Neuronal stem cell (in vitro differentiated cells): Measurements from ENCODE around the gene CUX1.

Experiments used
- DNase-seq: peaks from one replicate; pipeline ENCODE4 v3.0.0-alpha.2; 2013; ENCODE audit warnings: low spot score
- H2AFZ ChIP-seq: one replicate; pipeline ENCODE4 v1.6.1; 2013; ENCODE audit warnings: mild to moderate bottlenecking, low read length, inconsistent platforms
- H2AK5ac ChIP-seq: 2 replicates; pipeline ENCODE4 v1.6.1; 2013; ENCODE audit warnings: low read depth, mild to moderate bottlenecking, inconsistent platforms, low read length, moderate library complexity, mixed read lengths
- H2BK120ac ChIP-seq: 2 replicates; pipeline ENCODE4 v1.6.1; 2013; ENCODE audit warnings: low read depth, mild to moderate bottlenecking, inconsistent platforms, low read length, moderate library complexity, mixed read lengths
- H2BK12ac ChIP-seq: one replicate; pipeline ENCODE4 v1.6.1; 2013; ENCODE audit warnings: low read length, inconsistent platforms
- H2BK15ac ChIP-seq: 2 replicates; pipeline ENCODE4 v1.6.1; 2013; ENCODE audit warnings: mild to moderate bottlenecking, low read length, inconsistent platforms, mixed read lengths
- H2BK5ac ChIP-seq: one replicate; pipeline ENCODE4 v1.6.1; 2013; ENCODE audit warnings: inconsistent platforms, mild to moderate bottlenecking, low read length, moderate library complexity
- H3K14ac ChIP-seq: one replicate; pipeline ENCODE4 v1.6.1; 2013; ENCODE audit warnings: low read length, inconsistent platforms
- H3K18ac ChIP-seq: 2 replicates; pipeline ENCODE4 v1.6.1; 2013; ENCODE audit warnings: low read length, inconsistent platforms
- H3K23ac ChIP-seq: 2 replicates; pipeline ENCODE4 v1.6.1; 2013; ENCODE audit warnings: low read depth, mild to moderate bottlenecking, mixed read lengths, low read length, inconsistent platforms; ENCODE audit not compliant: poor library complexity
- H3K27ac ChIP-seq: replicated peaks from 3 replicates; pipeline ENCODE4 v1.5.1; 2013; ENCODE audit warnings: low read length, inconsistent platforms
- H3K27me3 ChIP-seq, 3 experiments: 2 replicates each; pipeline ENCODE4 v1.6.1; 2013; ENCODE audit warnings: low read length in 3 of 3, mild to moderate bottlenecking in 2 of 3, inconsistent platforms in 1 of 3, low read depth in 1 of 3, mixed read lengths in 1 of 3, moderate library complexity in 1 of 3; ENCODE audit not compliant: control insufficient read depth in 3 of 3, insufficient read depth in 3 of 3
- H3K36me3 ChIP-seq, 2 donors: replicated peaks in 1 of 2; 2 replicates each; pipeline ENCODE4 v1.6.1; 2013; ENCODE audit warnings: low read length in 2 of 2; ENCODE audit not compliant: control insufficient read depth in 2 of 2, insufficient read depth in 2 of 2
- H3K4ac ChIP-seq: 2 replicates; pipeline ENCODE4 v1.6.1; 2013; ENCODE audit warnings: inconsistent platforms, mild to moderate bottlenecking, low read length, moderate library complexity
- H3K4me1 ChIP-seq, 2 donors: 1 replicate in 1 of 2; 2 replicates in 1 of 2; pipeline ENCODE4 v1.6.1; 2013; ENCODE audit warnings: low read length in 2 of 2, low read depth in 1 of 2; ENCODE audit not compliant: control insufficient read depth in 2 of 2, insufficient read depth in 1 of 2
- H3K4me2 ChIP-seq: one replicate; pipeline ENCODE4 v1.6.1; 2013; ENCODE audit warnings: mild to moderate bottlenecking, low read length, inconsistent platforms; ENCODE audit not compliant: insufficient read depth, poor library complexity, severe bottlenecking
- H3K4me3 ChIP-seq, 2 donors: 2 replicates each; pipeline ENCODE4 v1.5.1; 2013; ENCODE audit warnings: low read length in 2 of 2, mild to moderate bottlenecking in 2 of 2, inconsistent platforms in 1 of 2, moderate library complexity in 1 of 2
- H3K79me1 ChIP-seq: one replicate; pipeline ENCODE4 v1.6.1; 2013; ENCODE audit warnings: low read depth, mild to moderate bottlenecking, inconsistent platforms, low read length, moderate library complexity
- H3K9ac ChIP-seq: one replicate; pipeline ENCODE4 v1.6.1; 2013; ENCODE audit warnings: mild to moderate bottlenecking, low read depth, low read length, inconsistent platforms; ENCODE audit not compliant: poor library complexity
- H3K9me3 ChIP-seq, 2 donors: replicated peaks in 1 of 2; 2 replicates each; pipeline versions ENCODE3 to v1.6.1; 2013; ENCODE audit warnings: low read length in 2 of 2, mild to moderate bottlenecking in 2 of 2, inconsistent platforms in 1 of 2, low read depth in 1 of 2, mixed read lengths in 1 of 2, moderate library complexity in 1 of 2; ENCODE audit not compliant: control insufficient read depth in 2 of 2, insufficient read depth in 1 of 2
- H4K8ac ChIP-seq: one replicate; pipeline ENCODE4 v1.6.1; 2013; ENCODE audit warnings: low read depth, mild to moderate bottlenecking, inconsistent platforms, low read length, moderate library complexity
- H4K91ac ChIP-seq: one replicate; pipeline ENCODE4 v1.6.1; 2013; ENCODE audit warnings: low read length, low read depth, mild to moderate bottlenecking, inconsistent platforms; ENCODE audit not compliant: poor library complexity
- WGBS, 2 donors: extraction: QIAGEN DNeasy Blood & Tissue Kit; methylation state at CpG; one replicate each; pipeline ENCODE4 v1.1.7; 2013; ENCODE audit warnings: missing lambda C conversion rate in 2 of 2, mixed read lengths in 1 of 2; ENCODE audit not compliant: insufficient read length in 2 of 2, insufficient replicate concordance in 1 of 2; ENCODE audit errors: extremely low coverage in 2 of 2; 5-methylcytosine and 5-hydroxymethylcytosine counted together

Gene CUX1

DNA sequence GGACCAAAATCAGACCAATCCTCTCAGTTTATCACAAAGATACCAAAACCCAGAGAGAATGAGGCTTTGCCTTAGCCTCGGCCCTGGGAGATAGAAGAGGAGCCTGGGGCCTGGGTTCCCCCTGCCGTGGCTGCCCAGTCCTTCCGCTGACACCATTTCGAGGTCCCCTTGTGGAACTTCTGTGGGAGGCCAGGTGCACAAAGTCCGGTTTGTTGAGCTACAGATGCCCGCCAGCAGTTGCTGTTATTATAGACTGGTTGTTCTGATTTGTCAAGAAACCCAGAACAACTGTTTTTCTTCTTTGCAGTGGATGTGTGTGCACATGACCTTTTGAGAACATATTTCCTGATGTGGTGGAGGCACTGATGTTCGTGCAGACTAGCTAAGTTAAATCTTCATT is 47.6 kb downstream of the CUX1 start:
- Histone ChIP-seq H3K4me1 (peaks cover 4 to 14% of the 10 kb centered on the region in 2 donors), H2BK5ac (no peak overlapping the region)

DNA sequence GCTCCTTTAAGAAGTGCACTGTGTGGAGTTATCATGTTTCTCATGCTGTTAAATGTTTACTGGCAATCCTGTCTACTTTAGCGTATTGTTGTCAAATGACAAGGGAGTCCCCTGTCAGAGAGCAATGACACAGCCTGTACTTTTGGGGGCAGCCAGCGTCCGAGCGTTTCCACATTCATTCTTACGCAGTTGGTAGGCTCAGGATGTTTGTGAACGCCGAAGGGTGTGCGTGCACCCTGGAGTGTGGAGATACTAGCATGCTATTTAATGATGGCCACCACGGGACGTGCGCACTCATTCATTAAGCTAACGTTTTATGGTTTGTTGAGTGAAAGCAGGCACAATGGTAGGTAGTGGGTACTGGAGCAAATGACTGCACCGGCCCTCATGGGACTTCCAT is 48.0 kb downstream of the CUX1 start:
- H3K18ac ChIP-seq: no peak overlapping the region
- H2AFZ ChIP-seq: no peak overlapping the region
- no peaks in the 10 kb centered on the region for H3K36me3 ChIP-seq
- H3K79me1 ChIP-seq: peaks cover 26% of the 10 kb centered on the region
- no peak overlapping the region for H2BK120ac ChIP-seq
- no peak overlapping the region for H2BK12ac ChIP-seq
- H2BK15ac ChIP-seq: no peak overlapping the region
- no peak overlapping the region for H3K4me2 ChIP-seq
- no peak overlapping the region for H3K23ac ChIP-seq
- H3K27ac ChIP-seq: no peak overlapping the region
- DNase-seq: no peak
- no peaks in the 10 kb centered on the region for H3K27me3 ChIP-seq
- no peak overlapping the region for H2BK5ac ChIP-seq
- H3K4me3 ChIP-seq: no peak overlapping the region
- no CpG with 5 or more reads among the region's 13 CpGs for WGBS, 2 donors
- H3K4ac ChIP-seq: no peak overlapping the region
- no peak overlapping the region for H4K8ac ChIP-seq
- H3K14ac ChIP-seq: no peak overlapping the region
- H3K9ac ChIP-seq: no peak overlapping the region
- no peak overlapping the region for H4K91ac ChIP-seq
- no peak overlapping the region for H2AK5ac ChIP-seq
- peaks cover 8 to 16% of the 10 kb centered on the region in 2 donors for H3K4me1 ChIP-seq
- H3K9me3 ChIP-seq: peaks cover 0 to 3% of the 10 kb centered on the region in 2 donors

More for the DNA sequence above, 47.6 kb downstream of the CUX1 start:
- no peak overlapping the region for H3K27ac ChIP-seq
- WGBS, 2 donors: no CpG with 5 or more reads among the region's 7 CpGs
- no peak for DNase-seq
- no peak overlapping the region for H3K4me3 ChIP-seq
- H3K14ac ChIP-seq: no peak overlapping the region
- H3K36me3 ChIP-seq: no peaks in the 10 kb centered on the region
- no peak overlapping the region for H3K18ac ChIP-seq
- H4K91ac ChIP-seq: no peak overlapping the region
- H3K23ac ChIP-seq: no peak overlapping the region
- H3K9ac ChIP-seq: no peak overlapping the region
- no peak overlapping the region for H3K4ac ChIP-seq
- no peak overlapping the region for H2BK12ac ChIP-seq
- peaks cover 26% of the 10 kb centered on the region for H3K79me1 ChIP-seq
- H2BK15ac ChIP-seq: no peak overlapping the region
- H2AK5ac ChIP-seq: no peak overlapping the region
- H3K27me3 ChIP-seq: no peaks in the 10 kb centered on the region
- H2AFZ ChIP-seq: no peak overlapping the region
- no peak overlapping the region for H2BK120ac ChIP-seq
- H3K4me2 ChIP-seq: no peak overlapping the region
- H4K8ac ChIP-seq: no peak overlapping the region
- peaks cover 0 to 3% of the 10 kb centered on the region in 2 donors for H3K9me3 ChIP-seq

DNA sequence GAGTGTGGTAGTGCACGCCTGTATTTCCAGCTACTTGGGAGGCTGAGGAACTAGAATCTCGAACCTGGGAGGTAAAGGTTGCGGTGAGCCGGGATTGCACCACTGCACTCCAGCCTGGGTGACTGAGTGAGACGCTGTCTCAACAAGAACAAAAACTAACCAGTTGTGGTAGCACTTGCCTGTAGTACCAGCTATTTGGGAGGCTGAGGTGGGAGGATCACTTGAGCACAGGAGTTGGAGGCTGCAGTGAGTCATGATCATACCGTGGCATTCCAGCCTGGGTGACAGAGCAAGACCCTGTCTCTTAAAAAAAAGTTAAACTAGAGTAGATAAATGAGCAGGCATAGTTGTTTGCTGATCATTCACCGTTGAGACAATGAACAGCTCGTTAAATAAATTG is 48.9 kb downstream of the CUX1 start:
- Histone ChIP-seq H3K18ac (no peak overlapping the region), H2BK120ac (no peak overlapping the region), H2BK15ac (no peak overlapping the region), H3K4me1 (peaks cover 8 to 18% of the 10 kb centered on the region in 2 donors), H3K79me1 (peaks cover 27% of the 10 kb centered on the region), H2BK5ac (no peak overlapping the region), H3K9me3 (peaks cover 0 to 3% of the 10 kb centered on the region in 2 donors), H3K4ac (no peak overlapping the region), H4K8ac (no peak overlapping the region), H3K27ac (no peak overlapping the region), H2BK12ac (no peak overlapping the region), H3K27me3 (no peaks in the 10 kb centered on the region), H3K4me2 (no peak overlapping the region), H3K4me3 (no peak overlapping the region), H3K14ac (no peak overlapping the region), H3K9ac (no peak overlapping the region), H3K23ac (no peak overlapping the region), H3K36me3 (no peaks in the 10 kb centered on the region), H4K91ac (no peak overlapping the region), H2AFZ (no peak overlapping the region), H2AK5ac (no peak overlapping the region)
- DNase-seq: no peak
- no CpG with 5 or more reads among the region's 8 CpGs for WGBS, 2 donors

DNA sequence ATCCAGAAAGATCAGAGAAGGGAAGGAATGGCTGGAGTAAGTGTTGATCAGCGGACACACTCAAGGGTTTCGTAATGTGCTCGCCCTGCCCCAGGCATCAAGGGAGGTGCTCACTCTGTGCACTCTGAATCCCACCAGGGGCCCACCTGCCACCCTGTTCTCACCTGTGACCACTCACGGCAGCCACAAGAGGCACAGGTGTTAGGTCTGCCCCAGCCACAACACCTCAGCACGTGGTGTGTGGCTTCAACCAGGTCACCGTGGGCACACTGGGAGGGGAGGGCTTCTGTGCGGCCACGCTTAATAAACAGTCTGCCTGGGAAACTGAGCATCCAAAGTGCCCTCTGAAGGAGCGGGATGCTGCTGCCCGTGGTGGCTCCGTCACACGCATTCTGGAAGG is 49.8 kb downstream of the CUX1 start:
- Histone ChIP-seq H4K8ac (no peak overlapping the region), H3K27me3 (no peaks in the 10 kb centered on the region), H2BK12ac (peak overlapping the region; percentile 88), H3K9me3 (peaks cover 0 to 3% of the 10 kb centered on the region in 2 donors), H3K9ac (peak overlapping the region; percentile 66), H3K18ac (peak overlapping the region; percentile 60), H2AK5ac (peak overlapping the region; percentile 47), H2AFZ (no peak overlapping the region), H4K91ac (no peak overlapping the region), H2BK5ac (no peak overlapping the region), H3K4me2 (no peak overlapping the region), H3K4ac (no peak overlapping the region), H3K27ac (no peak overlapping the region), H3K14ac (peak overlapping the region; percentile 58), H2BK15ac (no peak overlapping the region), H2BK120ac (no peak overlapping the region), H3K4me3 (no peak overlapping the region), H3K36me3 (no peaks in the 10 kb centered on the region), H3K4me1 (peaks cover 8 to 15% of the 10 kb centered on the region in 2 donors), H3K79me1 (peaks cover 28% of the 10 kb centered on the region), H3K23ac (peak overlapping the region; percentile 94)
- DNase-seq: no peak
- no CpG with 5 or more reads among the region's 12 CpGs for WGBS, 2 donors
